ENCODE data around the gene FBXW8.

FBXW8 gene

DNA sequence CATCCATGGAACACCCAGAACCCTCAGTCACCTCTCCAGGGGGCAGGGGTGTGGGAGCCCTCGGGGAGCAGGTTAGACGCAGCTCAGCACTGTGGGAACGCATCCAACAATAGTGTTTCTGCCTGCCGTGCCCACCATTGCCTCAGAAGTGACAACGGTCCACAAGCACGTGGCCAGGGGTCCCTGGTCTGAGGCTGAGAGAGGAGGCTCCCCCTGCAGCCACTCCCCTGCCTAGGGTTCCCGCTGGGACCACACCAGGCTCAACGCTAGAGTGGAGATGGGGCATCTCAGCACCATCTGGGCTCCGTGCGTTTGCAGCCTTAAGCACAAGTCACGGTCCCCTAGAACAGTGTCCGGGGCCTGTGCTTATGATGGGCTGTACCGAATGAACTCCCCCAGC, 125.8 kb downstream of the FBXW8 start:
- TF ChIP-seq, protein P1, sequence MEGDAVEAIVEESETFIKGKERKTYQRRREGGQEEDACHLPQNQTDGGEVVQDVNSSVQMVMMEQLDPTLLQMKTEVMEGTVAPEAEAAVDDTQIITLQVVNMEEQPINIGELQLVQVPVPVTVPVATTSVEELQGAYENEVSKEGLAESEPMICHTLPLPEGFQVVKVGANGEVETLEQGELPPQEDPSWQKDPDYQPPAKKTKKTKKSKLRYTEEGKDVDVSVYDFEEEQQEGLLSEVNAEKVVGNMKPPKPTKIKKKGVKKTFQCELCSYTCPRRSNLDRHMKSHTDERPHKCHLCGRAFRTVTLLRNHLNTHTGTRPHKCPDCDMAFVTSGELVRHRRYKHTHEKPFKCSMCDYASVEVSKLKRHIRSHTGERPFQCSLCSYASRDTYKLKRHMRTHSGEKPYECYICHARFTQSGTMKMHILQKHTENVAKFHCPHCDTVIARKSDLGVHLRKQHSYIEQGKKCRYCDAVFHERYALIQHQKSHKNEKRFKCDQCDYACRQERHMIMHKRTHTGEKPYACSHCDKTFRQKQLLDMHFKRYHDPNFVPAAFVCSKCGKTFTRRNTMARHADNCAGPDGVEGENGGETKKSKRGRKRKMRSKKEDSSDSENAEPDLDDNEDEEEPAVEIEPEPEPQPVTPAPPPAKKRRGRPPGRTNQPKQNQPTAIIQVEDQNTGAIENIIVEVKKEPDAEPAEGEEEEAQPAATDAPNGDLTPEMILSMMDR (IDR thresholded peaks at IDR 0.05) = no peak

DNA sequence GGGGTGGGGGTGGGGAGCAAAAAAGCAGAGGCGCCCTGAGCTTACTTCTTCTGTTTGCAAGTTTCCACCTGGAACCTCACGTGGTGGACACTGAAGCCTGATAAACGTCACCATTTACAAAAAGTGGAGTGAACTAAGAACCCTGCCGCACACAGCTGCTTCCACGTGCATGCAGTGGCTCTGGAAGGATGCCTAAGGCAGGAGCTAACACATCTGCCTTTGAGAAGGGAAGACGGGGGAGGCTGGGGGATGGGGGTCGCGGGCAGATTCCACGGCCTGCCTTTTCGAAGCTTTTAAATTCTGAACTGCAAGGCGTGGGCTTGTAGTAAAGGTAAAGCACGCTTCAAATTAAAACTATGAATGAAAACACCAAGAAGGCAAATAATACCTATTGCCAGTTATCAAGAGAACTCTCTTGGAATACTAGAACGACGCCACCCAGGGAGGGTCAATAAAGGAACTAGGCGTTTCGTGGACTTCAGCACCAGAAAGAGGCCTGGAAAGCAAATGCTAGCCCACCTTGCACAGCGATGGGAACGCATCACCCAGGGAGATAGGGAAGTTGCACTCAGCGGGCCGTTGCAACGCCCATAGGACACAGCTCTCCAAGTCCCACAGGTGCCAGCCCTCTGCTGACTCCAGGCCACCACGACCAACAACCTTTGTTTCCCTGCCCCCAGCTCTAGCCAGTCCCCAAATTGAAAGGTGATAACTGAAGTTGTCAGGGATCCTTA, 126.7 kb downstream of the FBXW8 start:
- TF ChIP-seq, protein P1 (IDR thresholded peaks at IDR 0.05) = no peak

DNA sequence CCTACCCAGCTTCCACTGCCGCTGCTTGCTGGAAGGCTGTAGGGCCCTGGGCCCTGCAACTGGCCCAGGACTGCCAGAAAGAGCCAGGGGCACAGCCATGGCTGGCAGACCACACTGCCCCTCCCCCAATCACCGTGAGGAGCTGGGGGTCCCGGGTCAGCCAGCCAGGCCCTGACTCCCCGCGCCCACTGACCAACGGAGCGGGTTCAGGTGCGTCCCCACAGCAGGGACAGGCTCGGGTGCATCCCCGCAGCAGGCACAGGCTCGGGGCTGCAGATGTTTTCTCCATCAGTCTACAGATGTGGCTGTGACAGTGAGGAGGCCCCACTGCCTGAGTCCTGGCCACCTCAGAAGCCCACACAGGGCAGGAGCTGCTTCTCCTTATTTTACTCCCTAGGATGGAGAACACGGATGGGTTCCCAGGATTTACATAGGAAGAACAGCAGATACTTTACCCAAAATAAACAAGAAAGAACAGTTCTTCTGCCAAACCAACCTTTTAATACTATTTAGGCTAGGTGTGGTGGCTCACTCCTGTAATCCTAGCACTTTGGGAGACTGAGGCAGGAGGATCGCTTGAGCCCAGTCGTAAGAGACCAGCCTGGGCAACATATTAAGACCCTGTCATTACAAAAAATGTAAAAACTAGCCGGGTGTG, 127.4 kb downstream of the FBXW8 start:
- TF ChIP-seq, protein P1 (IDR thresholded peaks at IDR 0.05) = no peak

DNA sequence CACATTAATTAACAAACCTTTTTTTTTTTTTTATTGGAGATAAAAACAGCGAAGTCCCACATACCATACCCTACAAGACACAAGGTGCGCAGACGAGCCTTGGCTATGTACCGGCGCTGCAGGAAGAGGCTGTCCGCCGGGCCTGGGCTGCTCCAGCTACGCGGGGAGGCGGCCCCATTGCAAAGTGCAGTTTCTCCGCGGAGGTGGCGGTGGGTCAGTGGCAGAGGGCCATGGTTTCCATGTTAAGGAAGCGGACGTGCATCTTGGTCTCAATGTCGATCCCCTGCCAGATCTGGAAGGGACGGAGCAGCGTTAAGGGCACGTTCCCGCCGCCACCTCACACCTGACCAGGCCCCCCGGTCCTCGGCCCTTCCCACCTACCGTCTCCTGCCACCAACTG, 128.2 kb downstream of the FBXW8 start:
- TF ChIP-seq, protein P1 (IDR thresholded peaks at IDR 0.05) = no peak

DNA sequence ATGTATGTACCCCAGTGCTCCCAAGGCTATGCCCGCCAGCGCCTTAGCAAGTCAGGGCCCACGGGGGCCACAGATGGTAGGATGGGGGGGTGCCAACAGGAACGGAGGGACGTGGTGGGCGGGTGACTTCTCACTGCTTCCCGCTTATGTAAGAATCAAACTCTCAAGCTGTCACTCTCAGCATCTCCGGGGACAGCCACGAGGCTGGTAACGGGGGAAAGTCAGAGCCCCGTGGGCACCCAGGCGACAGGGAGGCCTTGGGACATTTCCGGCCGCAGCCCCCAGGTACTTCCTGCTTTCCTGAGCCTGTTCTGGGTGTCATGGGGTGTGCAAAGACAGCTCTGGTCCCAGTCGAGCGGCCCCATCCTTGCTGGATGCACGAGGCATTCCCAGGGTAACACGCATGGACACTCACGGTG, 129.2 kb downstream of the FBXW8 start:
- TF ChIP-seq, protein P1 (IDR thresholded peaks at IDR 0.05) = no peak

DNA sequence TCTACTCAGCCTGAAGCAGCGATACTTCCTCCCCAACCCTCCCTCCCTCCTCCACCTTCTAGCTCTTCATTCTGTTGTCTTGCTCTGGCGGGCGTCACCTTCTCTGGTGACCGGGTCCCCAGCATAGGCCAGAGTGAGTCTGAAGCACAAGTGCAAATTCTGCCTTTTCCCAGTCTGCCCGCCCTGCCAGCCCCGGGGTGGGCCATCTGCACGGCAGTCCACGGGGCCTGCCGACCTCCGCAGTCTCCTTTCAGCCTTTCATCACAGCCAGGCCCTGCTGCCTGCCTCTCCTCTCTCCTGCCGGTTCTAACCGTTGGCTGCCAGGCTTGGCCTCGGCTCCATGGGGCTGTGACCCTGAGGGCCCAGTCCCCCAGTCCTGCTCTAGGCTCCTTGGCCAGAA, 129.7 kb downstream of the FBXW8 start:
- TF ChIP-seq, protein P1 (IDR thresholded peaks at IDR 0.05) = no peak

DNA sequence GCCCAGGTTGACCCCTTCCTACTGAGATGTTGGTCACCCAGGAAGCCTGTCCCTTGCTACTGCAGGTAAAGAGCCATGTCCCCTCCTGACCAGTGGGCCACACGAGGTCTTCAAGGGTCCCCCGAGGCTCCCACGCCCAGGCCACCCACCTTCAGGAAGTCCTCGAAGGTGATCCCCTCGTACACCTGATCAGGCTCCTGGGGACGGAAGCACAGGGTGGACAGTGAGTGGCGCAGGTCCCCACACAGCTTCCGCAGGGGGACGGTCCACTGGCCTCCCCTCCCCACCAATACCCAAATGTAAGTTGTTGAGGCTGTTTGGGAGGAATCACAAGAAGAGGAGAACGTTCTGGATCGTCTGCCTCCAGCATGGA, 131.0 kb downstream of the FBXW8 start:
- TF ChIP-seq, protein P1 (IDR thresholded peaks at IDR 0.05) = no peak

All from LNCAP (cell line).